ENCODE data around the gene PCDHGA6.
"Not testable (repeated sequence)": the region's sequence is repeated elsewhere in the genome, so short reads cannot be mapped to it uniquely, and the experiment has no call there.

PCDHGA6 gene

DNA sequence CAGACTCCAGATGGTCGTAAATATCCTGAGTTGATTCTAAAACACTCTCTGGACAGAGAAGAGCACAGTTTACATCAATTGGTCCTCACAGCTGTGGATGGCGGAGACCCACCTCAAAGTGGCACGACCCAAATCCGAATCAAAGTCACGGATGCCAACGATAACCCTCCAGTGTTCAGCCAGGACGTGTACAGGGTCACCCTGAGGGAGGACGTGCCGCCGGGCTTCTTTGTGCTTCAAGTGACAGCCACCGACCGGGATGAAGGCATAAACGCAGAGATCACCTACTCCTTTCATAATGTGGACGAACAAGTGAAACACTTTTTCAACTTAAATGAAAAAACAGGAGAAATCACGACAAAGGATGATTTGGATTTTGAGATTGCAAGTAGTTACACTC, 13.0 kb upstream of the PCDHGA6 start:
- DNase-seq = no peak

DNA sequence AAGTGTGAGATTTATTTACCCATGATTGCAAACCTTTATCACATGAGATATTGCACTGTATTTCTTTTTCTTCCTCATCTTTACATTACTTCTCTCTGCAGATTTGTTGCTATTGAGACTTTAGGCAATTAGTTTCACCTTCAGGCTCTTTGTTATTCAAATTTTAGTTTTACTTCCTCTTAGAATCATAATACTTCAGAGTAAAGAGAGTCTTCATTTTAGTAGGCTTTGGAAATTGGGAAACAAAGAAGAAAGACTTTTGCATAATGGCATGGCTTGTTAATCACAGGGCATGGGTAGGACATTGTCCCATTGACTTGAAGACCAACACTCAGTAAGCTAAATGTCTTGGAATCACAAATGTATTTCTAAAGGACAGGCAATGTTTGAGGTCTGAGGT, 11.0 kb upstream of the PCDHGA6 start:
- DNase-seq = no peak

GRCh38 chr5:141363952-141364660, 9.6 kb upstream of the PCDHGA6 start, which contains the start of gene PCDHGA5:
Gene PCDHGA5 (plus strand): TSS chr5:141364162. CDS start chr5:141364331, 169 bp downstream.
- no peak for DNase-seq

DNA sequence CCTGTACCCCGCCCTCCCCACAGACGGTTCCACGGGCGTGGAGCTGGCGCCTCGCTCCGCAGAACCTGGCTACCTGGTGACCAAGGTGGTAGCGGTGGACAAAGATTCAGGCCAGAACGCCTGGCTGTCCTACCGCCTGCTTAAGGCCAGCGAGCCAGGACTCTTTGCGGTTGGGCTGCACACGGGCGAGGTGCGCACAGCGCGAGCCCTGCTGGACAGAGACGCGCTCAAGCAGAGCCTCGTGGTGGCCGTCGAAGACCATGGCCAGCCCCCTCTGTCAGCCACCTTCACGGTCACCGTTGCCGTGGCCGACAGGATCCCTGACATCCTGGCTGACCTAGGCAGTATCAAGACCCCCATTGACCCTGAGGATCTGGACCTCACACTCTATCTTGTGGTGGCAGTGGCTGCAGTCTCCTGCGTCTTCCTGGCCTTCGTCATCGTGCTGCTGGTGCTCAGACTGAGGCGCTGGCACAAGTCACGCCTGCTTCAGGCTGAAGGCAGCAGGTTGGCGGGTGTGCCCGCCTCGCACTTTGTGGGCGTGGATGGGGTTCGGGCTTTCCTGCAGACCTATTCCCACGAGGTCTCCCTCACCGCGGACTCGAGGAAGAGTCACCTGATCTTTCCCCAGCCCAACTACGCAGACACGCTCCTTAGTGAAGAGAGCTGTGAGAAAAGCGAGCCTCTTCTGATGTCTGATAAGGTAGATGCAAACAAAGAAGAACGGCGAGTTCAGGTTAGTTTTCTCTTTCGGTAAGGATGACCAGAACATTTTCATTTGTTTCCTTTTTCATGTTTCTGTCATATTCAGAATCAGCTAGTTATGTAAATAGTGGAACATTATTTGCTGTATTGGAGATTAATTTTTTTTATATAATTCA, 7.4 kb upstream of the PCDHGA6 start:
- no peak for DNase-seq

DNA sequence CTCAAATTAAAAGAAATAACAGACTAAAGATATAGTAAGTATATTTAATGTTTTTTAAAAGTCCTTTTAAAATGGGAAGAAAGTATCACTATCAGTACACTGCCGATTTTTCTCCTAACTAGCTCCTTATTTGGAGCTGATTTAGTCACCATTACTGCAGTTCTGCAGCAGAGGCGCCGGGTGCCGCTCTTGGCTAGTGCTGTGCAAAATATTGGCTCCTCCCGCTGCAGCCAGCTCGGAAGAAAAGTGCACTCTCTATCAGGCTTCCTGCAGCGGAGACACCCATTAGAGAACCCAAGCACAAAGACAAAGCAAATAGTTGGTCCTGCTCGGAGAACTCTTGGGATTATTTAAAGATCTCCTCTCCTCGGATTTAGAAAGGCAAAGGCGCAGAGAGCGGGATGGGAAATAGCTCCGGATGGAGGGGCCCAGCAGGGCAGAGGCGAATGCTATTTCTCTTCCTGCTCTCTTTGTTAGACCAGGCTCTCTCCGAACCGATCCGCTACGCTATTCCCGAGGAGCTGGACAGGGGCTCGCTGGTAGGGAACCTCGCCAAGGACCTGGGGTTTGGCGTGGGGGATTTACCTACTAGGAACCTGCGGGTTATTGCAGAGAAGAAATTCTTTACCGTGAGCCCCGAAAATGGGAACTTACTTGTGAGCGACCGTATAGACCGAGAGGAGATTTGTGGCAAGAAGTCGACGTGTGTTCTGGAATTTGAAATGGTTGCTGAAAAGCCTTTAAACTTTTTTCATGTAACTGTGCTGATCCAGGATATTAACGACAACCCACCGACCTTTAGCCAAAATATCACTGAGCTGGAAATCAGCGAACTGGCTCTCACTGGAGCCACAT, 3.5 kb upstream of the PCDHGA6 start, which contains the start of gene PCDHGB3:
TSS of gene PCDHGB3 (plus strand) at position 249 of the 855 bp plus-strand sequence. CDS start at position 402, 153 bp downstream.
- peak in 1 of 2 experiments; percentile 25 for DNase-seq

DNA sequence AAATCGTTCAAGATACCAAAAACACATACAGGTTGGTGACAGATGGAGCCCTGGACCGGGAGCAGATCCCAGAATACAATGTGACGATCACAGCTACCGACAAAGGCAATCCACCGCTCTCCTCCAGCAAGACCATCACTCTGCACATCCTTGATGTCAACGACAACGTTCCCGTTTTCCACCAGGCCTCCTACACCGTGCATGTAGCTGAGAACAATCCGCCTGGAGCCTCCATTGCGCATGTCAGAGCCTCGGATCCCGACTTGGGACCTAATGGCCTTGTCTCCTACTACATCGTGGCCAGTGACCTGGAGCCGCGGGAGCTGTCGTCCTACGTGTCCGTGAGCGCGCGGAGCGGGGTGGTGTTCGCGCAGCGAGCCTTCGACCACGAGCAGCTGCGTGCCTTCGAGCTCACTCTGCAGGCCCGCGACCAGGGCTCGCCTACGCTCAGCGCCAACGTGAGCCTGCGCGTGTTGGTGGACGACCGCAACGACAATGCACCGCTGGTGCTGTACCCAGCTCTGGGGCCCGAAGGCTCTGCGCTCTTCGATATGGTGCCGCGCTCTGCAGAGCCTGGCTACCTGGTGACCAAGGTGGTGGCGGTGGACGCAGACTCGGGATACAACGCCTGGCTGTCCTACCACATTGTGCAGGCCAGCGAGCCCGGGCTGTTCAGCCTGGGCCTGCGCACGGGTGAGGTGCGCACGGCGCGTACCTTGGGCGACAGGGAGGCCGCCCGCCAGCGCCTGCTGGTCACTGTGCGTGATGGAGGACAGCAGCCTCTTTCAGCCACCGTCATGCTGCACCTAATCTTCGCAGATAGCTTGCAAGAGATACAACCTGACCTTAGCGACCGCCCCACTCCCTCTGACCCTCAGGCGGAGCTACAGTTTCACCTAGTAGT, 1.9 kb upstream of the PCDHGA6 start:
- no peak for DNase-seq

- DNase-seq = no peak
Measured at GRCh38 chr5:141374627-141375026, 936 bp downstream of the PCDHGA6 start.

DNA sequence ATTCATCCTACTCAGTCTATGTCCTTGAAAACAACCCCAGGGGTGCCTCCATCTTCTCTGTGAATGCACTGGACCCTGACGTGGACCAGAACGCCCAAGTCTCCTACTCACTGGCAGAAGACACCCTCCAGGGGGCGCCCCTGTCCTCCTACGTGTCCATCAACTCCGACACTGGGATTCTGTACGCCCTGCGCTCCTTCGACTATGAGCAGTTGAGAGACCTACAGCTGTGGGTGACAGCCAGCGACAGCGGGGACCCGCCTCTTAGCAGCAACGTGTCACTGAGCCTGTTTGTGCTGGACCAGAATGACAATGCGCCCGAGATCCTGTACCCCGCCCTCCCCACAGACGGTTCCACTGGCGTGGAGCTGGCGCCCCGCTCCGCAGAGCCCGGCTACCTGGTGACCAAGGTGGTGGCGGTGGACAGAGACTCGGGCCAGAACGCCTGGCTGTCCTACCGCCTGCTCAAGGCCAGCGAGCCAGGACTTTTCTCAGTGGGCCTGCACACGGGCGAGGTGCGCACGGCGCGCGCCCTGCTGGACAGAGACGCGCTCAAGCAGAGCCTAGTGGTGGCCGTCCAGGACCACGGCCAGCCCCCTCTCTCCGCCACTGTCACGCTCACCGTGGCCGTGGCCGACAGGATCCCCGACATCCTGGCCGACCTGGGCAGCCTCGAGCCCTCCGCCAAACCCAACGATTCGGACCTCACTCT, 1.9 kb downstream of the PCDHGA6 start:
- DNase-seq = not testable (repeated sequence)

DNA sequence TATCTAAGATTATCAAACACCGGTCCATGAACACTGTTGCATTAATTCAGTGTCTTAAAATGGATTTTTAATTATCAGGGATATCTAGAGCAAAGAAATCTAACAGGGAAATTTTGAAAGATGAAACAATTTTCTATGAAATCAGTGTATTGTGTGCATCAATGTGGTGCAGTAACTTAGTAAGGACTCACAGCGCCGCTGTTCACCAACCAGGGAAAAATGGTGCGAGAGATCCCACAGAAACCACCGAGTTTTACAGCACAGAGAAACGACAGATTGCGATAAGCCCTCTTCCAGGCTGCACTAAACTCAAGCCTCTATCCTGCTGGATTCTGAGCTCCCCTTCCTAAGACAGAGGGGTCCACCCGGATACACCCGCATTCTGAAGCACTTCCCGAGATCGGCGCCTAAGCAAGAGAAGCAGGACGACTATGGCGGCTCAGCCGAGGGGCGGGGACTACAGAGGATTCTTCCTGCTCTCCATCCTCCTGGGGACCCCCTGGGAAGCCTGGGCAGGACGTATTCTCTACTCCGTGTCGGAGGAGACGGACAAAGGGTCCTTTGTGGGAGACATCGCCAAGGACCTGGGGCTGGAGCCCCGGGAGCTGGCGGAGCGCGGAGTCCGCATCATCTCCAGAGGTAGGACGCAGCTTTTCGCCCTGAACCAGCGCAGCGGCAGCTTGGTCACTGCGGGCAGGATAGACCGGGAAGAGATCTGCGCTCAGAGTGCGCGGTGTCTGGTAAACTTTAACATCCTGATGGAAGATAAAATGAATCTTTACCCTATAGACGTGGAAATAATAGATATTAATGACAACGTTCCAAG, 9.0 kb downstream of the PCDHGA6 start, which contains the start of gene PCDHGA7:
TSS of gene PCDHGA7 (plus strand) at position 274 of the 826 bp plus-strand sequence. CDS start at position 432, 158 bp downstream.
- no peak for DNase-seq

DNA sequence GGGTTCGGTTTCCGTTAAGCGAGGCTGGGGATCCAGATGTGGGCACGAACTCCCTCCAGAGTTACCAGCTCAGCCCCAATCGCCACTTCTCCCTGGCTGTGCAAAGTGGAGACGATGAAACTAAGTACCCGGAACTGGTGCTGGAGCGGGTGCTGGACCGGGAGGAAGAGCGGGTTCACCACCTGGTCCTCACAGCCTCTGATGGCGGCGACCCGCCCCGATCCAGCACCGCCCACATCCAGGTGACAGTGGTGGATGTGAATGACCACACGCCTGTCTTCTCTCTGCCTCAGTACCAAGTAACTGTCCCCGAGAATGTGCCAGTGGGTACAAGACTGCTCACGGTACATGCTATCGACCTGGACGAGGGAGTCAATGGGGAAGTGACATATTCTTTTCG, 9.7 kb downstream of the PCDHGA6 start:
- DNase-seq = no peak

- DNase-seq = no peak
Measured at GRCh38 chr5:141384471-141385267, 11.0 kb downstream of the PCDHGA6 start.

DNA sequence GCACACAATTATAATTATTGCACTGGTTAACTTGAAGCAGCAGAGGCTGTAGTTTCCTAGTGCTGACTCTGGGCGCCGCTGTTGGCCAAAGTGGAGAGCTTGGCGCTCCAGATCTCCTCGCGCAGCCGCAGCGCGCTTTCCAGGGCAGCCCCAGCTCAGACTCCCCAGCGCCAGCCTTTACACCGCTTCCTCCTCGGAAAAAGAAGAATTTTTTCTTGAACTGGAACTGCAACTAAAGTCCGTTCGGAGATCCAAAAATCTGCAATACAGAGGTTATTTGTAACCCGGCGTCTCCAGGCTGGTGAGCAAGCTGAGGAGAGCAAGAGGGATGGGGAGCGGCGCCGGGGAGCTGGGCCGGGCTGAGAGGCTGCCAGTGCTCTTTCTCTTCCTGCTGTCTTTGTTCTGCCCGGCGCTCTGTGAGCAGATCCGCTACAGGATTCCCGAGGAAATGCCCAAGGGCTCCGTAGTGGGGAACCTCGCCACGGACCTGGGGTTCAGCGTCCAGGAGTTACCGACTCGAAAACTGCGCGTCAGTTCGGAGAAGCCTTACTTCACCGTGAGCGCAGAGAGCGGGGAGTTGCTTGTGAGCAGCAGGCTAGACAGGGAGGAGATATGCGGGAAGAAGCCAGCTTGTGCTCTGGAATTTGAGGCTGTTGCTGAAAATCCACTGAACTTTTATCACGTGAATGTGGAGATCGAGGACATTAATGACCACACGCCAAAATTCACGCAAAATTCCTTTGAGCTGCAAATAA, 14.0 kb downstream of the PCDHGA6 start, which contains the start of gene PCDHGB4:
TSS of gene PCDHGB4 (plus strand) at position 142 of the 755 bp plus-strand sequence. CDS start at position 329, 187 bp downstream.
- DNase-seq = not testable (repeated sequence)

DNA sequence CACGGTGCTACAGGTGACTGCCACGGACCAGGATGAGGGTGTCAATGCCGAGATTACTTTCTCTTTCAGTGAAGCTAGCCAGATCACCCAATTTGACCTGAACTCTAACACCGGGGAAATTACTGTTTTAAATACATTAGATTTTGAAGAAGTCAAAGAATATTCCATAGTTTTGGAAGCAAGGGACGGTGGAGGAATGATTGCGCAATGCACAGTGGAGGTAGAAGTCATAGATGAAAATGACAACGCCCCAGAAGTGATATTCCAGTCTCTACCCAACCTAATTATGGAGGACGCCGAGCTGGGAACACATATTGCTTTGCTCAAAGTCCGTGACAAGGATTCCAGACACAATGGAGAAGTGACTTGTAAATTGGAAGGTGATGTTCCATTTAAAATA, 15.0 kb downstream of the PCDHGA6 start:
- DNase-seq = no peak

- DNase-seq = no peak
Measured at GRCh38 chr5:141389153-141390042, 15.7 kb downstream of the PCDHGA6 start.

DNA sequence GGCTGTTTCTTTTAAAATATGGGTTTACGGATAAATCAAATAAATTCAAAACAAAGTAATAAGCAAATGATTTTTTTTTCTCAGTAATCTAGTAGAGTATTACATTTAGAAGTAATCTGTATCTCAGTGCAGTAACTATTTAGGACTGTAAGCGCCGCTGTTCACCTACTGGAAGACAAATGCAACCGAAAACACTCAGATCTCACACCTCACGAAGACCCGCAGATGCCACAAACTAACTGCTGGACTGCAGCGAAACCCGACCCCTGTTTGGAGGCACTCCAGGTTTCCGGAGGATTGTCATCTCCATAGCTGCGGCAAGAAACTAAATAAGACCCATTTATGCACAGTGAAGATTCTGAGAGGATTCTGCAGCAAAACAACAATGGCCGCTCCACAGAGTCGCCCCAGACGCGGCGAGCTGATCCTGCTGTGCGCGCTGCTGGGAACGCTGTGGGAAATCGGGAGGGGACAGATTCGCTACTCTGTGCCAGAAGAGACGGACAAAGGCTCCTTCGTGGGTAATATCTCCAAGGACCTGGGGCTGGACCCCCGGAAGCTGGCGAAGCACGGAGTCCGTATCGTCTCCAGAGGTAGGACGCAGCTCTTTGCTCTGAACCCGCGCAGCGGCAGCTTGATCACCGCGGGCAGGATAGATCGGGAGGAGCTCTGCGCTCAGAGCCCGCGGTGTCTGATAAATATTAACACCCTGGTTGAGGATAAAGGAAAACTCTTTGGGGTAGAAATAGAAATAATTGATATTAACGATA, 18.9 kb downstream of the PCDHGA6 start, which contains the start of gene PCDHGA8:
TSS of gene PCDHGA8 (plus strand) at position 205 of the 770 bp plus-strand sequence. CDS start at position 386, 181 bp downstream.
- DNase-seq = no peak

DNA sequence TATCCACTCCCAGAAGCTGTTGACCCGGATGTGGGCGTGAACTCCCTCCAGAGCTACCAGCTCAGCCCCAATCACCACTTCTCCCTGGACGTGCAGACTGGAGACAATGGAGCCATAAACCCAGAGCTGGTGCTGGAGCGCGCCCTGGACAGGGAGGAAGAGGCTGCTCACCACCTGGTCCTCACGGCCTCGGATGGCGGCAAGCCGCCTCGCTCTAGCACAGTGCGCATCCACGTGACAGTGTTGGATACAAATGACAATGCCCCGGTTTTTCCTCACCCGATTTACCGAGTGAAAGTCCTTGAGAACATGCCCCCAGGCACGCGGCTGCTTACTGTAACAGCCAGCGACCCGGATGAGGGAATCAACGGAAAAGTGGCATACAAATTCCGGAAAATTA, 19.6 kb downstream of the PCDHGA6 start:
- DNase-seq = no peak

All from activated CD4-positive, alpha-beta T cell treated with anti-CD3 and anti-CD28 coated beads, Interleukin-2, amount 50 U/mL, for 4 hours (primary cell).